Measurements from ENCODE around the gene PGAP2. TPM values are rescaled to one million over a fixed set of nuclear protein-coding genes. Genes with fewer than 3 reads are reported as not detected.
A peak's percentile ranks its signal among the peaks of the same experiment; 100 is the strongest.

The PGAP2 gene
- total and polyA plus RNA-seq, 2 of the 4 experiments (the other 2 are of a cell fraction) = 10.6 to 31.3 TPM

- no peak for TF ChIP-seq MAZ (IDR thresholded peaks at IDR 0.05; ENCODE audit: borderline replicate concordance, low read depth, low read length)
Measured at GRCh38 chr11:3802011-3802790, 6.2 kb upstream of the PGAP2 start (continued).

DNA sequence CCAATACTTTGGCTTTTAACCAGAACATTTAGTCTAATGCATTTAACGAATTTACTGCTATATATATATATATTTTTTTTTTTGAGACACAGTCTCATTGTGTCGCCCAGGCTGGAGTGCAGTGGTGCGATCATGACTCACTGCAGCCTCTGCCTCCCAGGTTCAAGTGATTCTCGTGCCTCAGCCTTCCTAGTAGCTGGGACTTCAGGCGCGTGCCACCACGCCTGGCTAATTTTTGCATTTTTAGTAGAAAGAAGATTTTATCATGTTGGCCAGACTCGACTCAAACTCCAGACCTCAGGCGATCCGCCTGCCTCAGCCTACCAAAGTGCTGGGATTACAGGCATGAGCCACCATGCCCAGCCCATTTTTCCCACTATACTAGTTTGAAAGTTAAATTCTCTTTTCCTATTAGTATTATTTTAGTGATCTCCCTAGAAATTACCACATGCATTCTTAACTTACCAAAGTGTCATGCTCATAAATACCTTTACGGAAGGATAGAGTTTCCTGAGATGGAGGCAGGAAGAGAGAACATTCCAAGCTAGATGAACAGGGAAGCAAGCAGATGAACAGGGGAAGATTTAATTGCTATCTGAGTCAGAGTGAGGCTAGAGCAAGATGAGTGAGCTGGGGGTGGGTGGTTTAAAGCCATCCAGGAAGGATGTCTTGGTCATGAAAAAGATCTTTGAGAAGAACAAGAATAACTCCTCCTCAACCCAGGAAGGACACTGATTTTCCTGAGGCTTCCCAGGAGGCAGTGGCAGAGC lies 4.4 kb upstream of the PGAP2 start:
- Histone ChIP-seq H2BK5ac (ENCODE audit: low read depth, low read length, poor library complexity, severe bottlenecking) (peak overlapping the region; percentile 10), H3K23ac (ENCODE audit: low read depth, low read length) (no peak overlapping the region), H3K27me3 (ENCODE audit: control insufficient read depth, insufficient read depth, low read length) (no peaks in the 10 kb centered on the region), H4K91ac (ENCODE audit: insufficient read depth, low read depth, low read length) (no peak overlapping the region), H3K36me3 (ENCODE audit: control insufficient read depth, insufficient read depth, low read length) (no peaks in the 10 kb centered on the region), H3K18ac (ENCODE audit: low read depth, low read length) (no peak overlapping the region; the same call in 1 of the 2 replicates), H3K4ac (ENCODE audit: low read depth, low read length) (no peak overlapping the region; the same call in 1 of the 2 replicates), H2BK15ac (ENCODE audit: low read depth, low read length) (no peak overlapping the region; the same call in 2 of the 3 replicates), H3K79me1 (ENCODE audit: low read depth in 1 of 2, low read length in 2 of 2) (peaks cover 0 to 9% of the 10 kb centered on the region in 2 experiments; a peak in 1 of 4 replicates), H3K27ac (ENCODE audit: insufficient read depth, low read length) (no peak overlapping the region), H4K8ac (ENCODE audit: low read depth in 2 of 2, low read length in 2 of 2) (peak overlapping the region in 1 of 2 experiments; percentile 41; a peak in 1 of 4 replicates), H3K4me1 (ENCODE audit: control insufficient read depth, insufficient read depth, low read length) (no peaks in the 10 kb centered on the region), H4K5ac (ENCODE audit: low read depth, low read length) (no peak overlapping the region), H3K9ac (ENCODE audit: low read depth, low read length) (no peak overlapping the region), H3K9me1 (ENCODE audit: insufficient read depth, low read length) (peaks cover 6% of the 10 kb centered on the region), H2BK120ac (ENCODE audit: low read depth, low read length) (no peak overlapping the region; the same call in 1 of the 2 replicates), H2AK9ac (replicated peaks; ENCODE audit: low read depth, low read length, poor library complexity) (no peak overlapping the region), H2BK20ac (ENCODE audit: low read depth, low read length) (no peak overlapping the region), H3K56ac (ENCODE audit: extremely low read depth, insufficient read depth, low read length) (no peak overlapping the region), H2AK5ac (ENCODE audit: low read depth, low read length) (no peak overlapping the region; the same call in 1 of the 2 replicates), H4K20me1 (ENCODE audit: insufficient read depth, low read length) (no peaks in the 10 kb centered on the region), H3K14ac (replicated peaks; ENCODE audit: low read depth, low read length) (peak overlapping the region; percentile 2; the same call in 1 of the 2 replicates), H3K4me2 (ENCODE audit: low read depth, low read length) (no peak overlapping the region; the same call in 1 of the 2 replicates), H3K9me3 (ENCODE audit: control insufficient read depth, insufficient read depth, low read length) (no peaks in the 10 kb centered on the region), H2AFZ (replicated peaks; ENCODE audit: low read length, poor library complexity) (peak overlapping the region; percentile 23), H3K4me3 (ENCODE audit: insufficient read depth, low read depth, low read length) (no peak overlapping the region)
- ATAC-seq (ENCODE audit: low read depth) (peak; percentile 48; the same call in 1 of the 2 replicates), DNase-seq (peak; percentile 75)
- dilution Hi-C loops (cut with HindIII; ENCODE audit: low sequenced_read_pairs, unreplicated experiment) (no loop called here), in situ Hi-C loops (cut with MboI; ENCODE audit: low sequenced_read_pairs) (no loop called here), intact Hi-C loops (cut with micrococcal nuclease) (no loop called here)
- ChIA-PET CTCF (interaction anchor here (0.6 kb wide), 1 partner anchor 35 kb away, joined by 3 read pairs; no protein-coding TSS in a partner anchor), POLR2A (ENCODE audit: unreplicated experiment) (no interaction called here)
- 100% methylated on average over 1 of the region's 11 CpGs; no CpG with 5 or more reads in 1 of the 2 experiments for WGBS, 2 experiments (ENCODE audit: extremely low coverage in 2 of 2, insufficient read length in 1 of 2)
- no peak for TF ChIP-seq CEBPB (IDR thresholded peaks at IDR 0.05; ENCODE audit: low read depth, low read length)
- no peak for TF ChIP-seq MAZ (IDR thresholded peaks at IDR 0.05; ENCODE audit: borderline replicate concordance, low read depth, low read length)
- no peak for TF ChIP-seq NFE2L2 (IDR thresholded peaks at IDR 0.05; ENCODE audit: low read depth, low read length)
- TF ChIP-seq USF2 (IDR thresholded peaks at IDR 0.05; ENCODE audit: low read depth, low read length) = no peak
- TF ChIP-seq ELK1 (IDR thresholded peaks at IDR 0.05; ENCODE audit: borderline replicate concordance, low read depth, low read length) = no peak
- no peak for TF ChIP-seq RAD21 (IDR thresholded peaks at IDR 0.05; ENCODE audit: low read length)
- TF ChIP-seq BHLHE40 (IDR thresholded peaks at IDR 0.05; ENCODE audit: low read depth, low read length) = no peak
- no peak for TF ChIP-seq POLR2A (IDR thresholded peaks at IDR 0.05; ENCODE audit: low read depth, low read length)
- no peak for TF ChIP-seq MAFK (IDR thresholded peaks at IDR 0.05; ENCODE audit: low read depth, low read length)
- TF ChIP-seq SMC3 (IDR thresholded peaks at IDR 0.05; ENCODE audit: low read depth, low read length) = no peak
- no peak for TF ChIP-seq FOS (IDR thresholded peaks at IDR 0.05; ENCODE audit: low read depth, low read length)
- TF ChIP-seq RFX5 (IDR thresholded peaks at IDR 0.05; ENCODE audit: low read depth, low read length) = no peak
- BruUV-seq (replicated peaks) = no TSS peak
